ENCODE data around the gene BMPR1A.

- TF ChIP-seq CTCF (optimal IDR thresholded peaks at IDR 0.05 in 1 of 3, IDR thresholded peaks at IDR 0.05 in 1 of 3, conservative IDR thresholded peaks at IDR 0.05 in 1 of 3; ENCODE audit: extremely low read depth in 1 of 3, insufficient read depth in 2 of 3, low read length in 3 of 3) (no peak), EZH2 (IDR thresholded peaks at IDR 0.05; ENCODE audit: low read length) (no peak)
Observed at GRCh38 chr10:86965986-86966654, 209.7 kb downstream of the BMPR1A start.
